ENCODE data around the gene CEP112. TPM values are rescaled to one million over a fixed set of nuclear protein-coding genes. Genes with fewer than 3 reads are reported as not detected.

Gene CEP112
- total and polyA plus RNA-seq, 8 donors: 8.4 to 11.4 (median 9.8) TPM

DNA sequence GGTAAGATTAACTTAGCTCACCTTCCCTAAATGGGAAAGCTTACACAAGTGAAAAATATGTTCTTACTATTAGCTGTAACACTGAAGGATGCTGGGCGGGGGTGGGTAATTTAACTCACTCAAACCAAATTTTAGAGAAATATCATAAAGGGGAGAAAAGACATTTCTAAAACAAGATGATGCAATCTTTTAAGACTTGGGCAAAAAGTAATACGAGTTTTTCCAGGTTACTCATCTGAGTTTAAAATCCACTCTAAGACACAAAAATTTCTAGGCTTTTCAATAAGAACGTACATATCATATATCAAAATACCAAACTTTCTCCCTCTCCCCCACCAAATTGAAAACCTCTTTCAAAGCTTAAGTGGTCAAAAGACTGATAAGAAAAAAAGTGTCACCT, 228.8 kb downstream of the CEP112 start:
- TF ChIP-seq, protein P1, sequence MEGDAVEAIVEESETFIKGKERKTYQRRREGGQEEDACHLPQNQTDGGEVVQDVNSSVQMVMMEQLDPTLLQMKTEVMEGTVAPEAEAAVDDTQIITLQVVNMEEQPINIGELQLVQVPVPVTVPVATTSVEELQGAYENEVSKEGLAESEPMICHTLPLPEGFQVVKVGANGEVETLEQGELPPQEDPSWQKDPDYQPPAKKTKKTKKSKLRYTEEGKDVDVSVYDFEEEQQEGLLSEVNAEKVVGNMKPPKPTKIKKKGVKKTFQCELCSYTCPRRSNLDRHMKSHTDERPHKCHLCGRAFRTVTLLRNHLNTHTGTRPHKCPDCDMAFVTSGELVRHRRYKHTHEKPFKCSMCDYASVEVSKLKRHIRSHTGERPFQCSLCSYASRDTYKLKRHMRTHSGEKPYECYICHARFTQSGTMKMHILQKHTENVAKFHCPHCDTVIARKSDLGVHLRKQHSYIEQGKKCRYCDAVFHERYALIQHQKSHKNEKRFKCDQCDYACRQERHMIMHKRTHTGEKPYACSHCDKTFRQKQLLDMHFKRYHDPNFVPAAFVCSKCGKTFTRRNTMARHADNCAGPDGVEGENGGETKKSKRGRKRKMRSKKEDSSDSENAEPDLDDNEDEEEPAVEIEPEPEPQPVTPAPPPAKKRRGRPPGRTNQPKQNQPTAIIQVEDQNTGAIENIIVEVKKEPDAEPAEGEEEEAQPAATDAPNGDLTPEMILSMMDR (IDR thresholded peaks at IDR 0.05): no peak
- no peaks in the 10 kb centered on the region for H3K9me3 ChIP-seq
- H3K4me3 ChIP-seq: no peak overlapping the region
- no peaks in the 10 kb centered on the region for H3K27me3 ChIP-seq
- FAIRE-seq: no peak
- H3K4me1 ChIP-seq: no peaks in the 10 kb centered on the region
- DNase-seq: no peak
- no peaks in the 10 kb centered on the region for H3K36me3 ChIP-seq
- H3K27ac ChIP-seq: no peak overlapping the region
- 92 to 95% methylated on average over 3 of the region's 3 CpGs for WGBS, 2 donors
- intact Hi-C loops (cut with DNase I): no loop called here
- no peak for ATAC-seq

- DNase-seq (no peak), FAIRE-seq (no peak), ATAC-seq (no peak)
- Histone ChIP-seq H3K27me3 (no peaks in the 10 kb centered on the region), H3K27ac (no peak overlapping the region), H3K4me1 (no peaks in the 10 kb centered on the region), H3K9me3 (no peaks in the 10 kb centered on the region), H3K4me3 (no peak overlapping the region), H3K36me3 (no peaks in the 10 kb centered on the region)
- 95 to 100% methylated on average over 3 of the region's 3 CpGs for WGBS, 2 donors
- TF ChIP-seq, protein P1 (IDR thresholded peaks at IDR 0.05): no peak
- intact Hi-C loops (cut with DNase I): no loop called here
Observed at GRCh38 chr17:65959630-65960029, 232.3 kb downstream of the CEP112 start.

GRCh38 chr17:65956814-65957213, 235.1 kb downstream of the CEP112 start:
- TF ChIP-seq, protein P1 (IDR thresholded peaks at IDR 0.05): no peak
- no peak overlapping the region for H3K4me3 ChIP-seq
- intact Hi-C loops (cut with DNase I): no loop called here
- H3K27me3 ChIP-seq: no peaks in the 10 kb centered on the region
- ATAC-seq: no peak
- WGBS, 2 donors: 94 to 100% methylated on average over 1 of the region's 1 CpG
- H3K36me3 ChIP-seq: no peaks in the 10 kb centered on the region
- no peak overlapping the region for H3K27ac ChIP-seq
- no peaks in the 10 kb centered on the region for H3K9me3 ChIP-seq
- H3K4me1 ChIP-seq: no peaks in the 10 kb centered on the region
- no peak for DNase-seq
- FAIRE-seq: no peak

DNA sequence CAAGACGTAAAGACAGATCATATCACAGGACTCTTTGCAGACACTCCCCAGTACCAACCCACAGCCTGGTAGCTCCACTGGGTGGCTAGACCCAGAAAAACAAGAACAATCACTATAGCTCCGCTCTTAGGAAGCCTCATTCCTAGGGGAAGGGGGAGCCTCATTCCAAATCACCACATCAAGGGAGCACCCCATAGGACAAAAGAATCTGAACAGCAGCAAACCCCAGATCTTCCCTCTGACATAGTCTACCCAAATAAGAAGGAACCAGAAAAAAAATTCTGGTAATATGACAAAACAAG, 237.8 kb downstream of the CEP112 start:
- H3K27me3 ChIP-seq: no peaks in the 10 kb centered on the region
- 70 to 98% methylated on average over 2 of the region's 2 CpGs for WGBS, 2 donors
- FAIRE-seq (no peak), ATAC-seq (no peak), DNase-seq (no peak)
- no peak overlapping the region for H3K27ac ChIP-seq
- intact Hi-C loops (cut with DNase I): no loop called here
- TF ChIP-seq, protein P1 (IDR thresholded peaks at IDR 0.05): no peak
- H3K36me3 ChIP-seq: no peaks in the 10 kb centered on the region
- no peaks in the 10 kb centered on the region for H3K4me1 ChIP-seq
- H3K9me3 ChIP-seq: no peaks in the 10 kb centered on the region
- no peak overlapping the region for H3K4me3 ChIP-seq

- no peak for DNase-seq
- FAIRE-seq: no peak
- no peak for ATAC-seq
Observed at GRCh38 chr17:65953316-65954147, 238.4 kb downstream of the CEP112 start.

More at GRCh38 chr17:65953316-65954147, 238.4 kb downstream of the CEP112 start:
- Histone ChIP-seq H3K27ac (no peak overlapping the region), H3K36me3 (no peaks in the 10 kb centered on the region), H3K4me3 (no peak overlapping the region), H3K4me1 (no peaks in the 10 kb centered on the region), H3K27me3 (no peaks in the 10 kb centered on the region), H3K9me3 (no peaks in the 10 kb centered on the region)
- intact Hi-C loops (cut with DNase I): no loop called here
- TF ChIP-seq, protein P1 (IDR thresholded peaks at IDR 0.05): no peak
- 90 to 92% methylated on average over 11 of the region's 11 CpGs for WGBS, 2 donors
